Aorta (tissue), 5 donors: ENCODE results near the gene ELMO1. TPM values are rescaled to one million over a fixed set of nuclear protein-coding genes. Genes with fewer than 3 reads are reported as not detected.

ENCODE experiments used
- ATAC-seq: fragments of 200-7000 bp; cut with Tn5 transposase; one replicate; pipeline ENCODE4 v1.9.1; 2022; ENCODE audit warnings: moderate library complexity; ENCODE audit not compliant: low FRiP score
- DNase-seq, 2 donors: peaks; one replicate each; pipeline ENCODE4 v3.0.0-alpha.2; 2020
- H3K27ac ChIP-seq, 2 donors: one replicate each; pipeline ENCODE4 v1.5.1; 2013; ENCODE audit warnings: low read length in 2 of 2, mild to moderate bottlenecking in 2 of 2, moderate library complexity in 2 of 2, control low read depth in 1 of 2, inconsistent platforms in 1 of 2, low read depth in 1 of 2
- H3K27me3 ChIP-seq, 2 donors: one replicate each; pipeline ENCODE4 v1.6.1; 2013; ENCODE audit warnings: control low read depth in 1 of 2, low read length in 1 of 2, mild to moderate bottlenecking in 1 of 2, moderate library complexity in 1 of 2; ENCODE audit not compliant: insufficient read depth in 2 of 2, control insufficient read depth in 1 of 2
- H3K36me3 ChIP-seq, 2 donors: one replicate each; pipeline ENCODE4 v1.6.1; 2013; ENCODE audit warnings: control low read depth in 1 of 2, low read length in 1 of 2, mild to moderate bottlenecking in 1 of 2; ENCODE audit not compliant: insufficient read depth in 2 of 2, control insufficient read depth in 1 of 2
- H3K4me1 ChIP-seq, 2 donors: one replicate each; pipeline ENCODE4 v1.6.1; 2013; ENCODE audit warnings: low read length in 2 of 2, control low read depth in 1 of 2, mild to moderate bottlenecking in 1 of 2, moderate library complexity in 1 of 2; ENCODE audit not compliant: insufficient read depth in 2 of 2, control insufficient read depth in 1 of 2
- H3K4me3 ChIP-seq, 2 donors: one replicate each; pipeline ENCODE4 v1.5.1; 2013; ENCODE audit warnings: low read length in 2 of 2, control low read depth in 1 of 2, mild to moderate bottlenecking in 1 of 2
- H3K9me3 ChIP-seq: one replicate; pipeline ENCODE4 v1.6.1; 2013; ENCODE audit warnings: mild to moderate bottlenecking, low read length; ENCODE audit not compliant: control insufficient read depth
- WGBS, 2 donors: extraction: QIAGEN DNeasy Blood & Tissue Kit; methylation state at CpG; one replicate each; pipeline ENCODE4 v1.1.7; 2013; 5-methylcytosine and 5-hydroxymethylcytosine counted together
- intact Hi-C, 2 donors: fragments of 100-400 bp; cut with DNase I; formaldehyde crosslinking; loops; one replicate each; pipeline versions ENCODE4 v1.14.2 to v1.15.0; 2022
- polyA plus RNA-seq, 2 donors: library from polyadenylated mRNA; stranded (reverse); fragments of 200-250 nt; gene quantifications; one replicate each; pipeline ENCODE4 v1.2.3, GENCODE V29; 2013
- total RNA-seq, 2 donors: library from RNA; stranded (reverse); fragmentation: NEBNext Ultra II Directional; extraction: Animal tissue kit (Norgen Biotek cat#: 25700); gene quantifications; one replicate each; pipeline ENCODE4 v1.2.1, GENCODE V29; 2021
- donor health status: healthy with polysubstance abuse.
- donor health status: Bipolar disorder and iron deficiency.
- donor health status: DM: no; HTN: no; CAD: no.
- donor health status: DM: no; HTN: no; CAD: no.
- donor health status: DM: yes; HTN: yes; CAD: no.

ELMO1 gene
- total and polyA plus RNA-seq, 4 donors = 1.8 to 86.9 (median 24.8) TPM

DNA sequence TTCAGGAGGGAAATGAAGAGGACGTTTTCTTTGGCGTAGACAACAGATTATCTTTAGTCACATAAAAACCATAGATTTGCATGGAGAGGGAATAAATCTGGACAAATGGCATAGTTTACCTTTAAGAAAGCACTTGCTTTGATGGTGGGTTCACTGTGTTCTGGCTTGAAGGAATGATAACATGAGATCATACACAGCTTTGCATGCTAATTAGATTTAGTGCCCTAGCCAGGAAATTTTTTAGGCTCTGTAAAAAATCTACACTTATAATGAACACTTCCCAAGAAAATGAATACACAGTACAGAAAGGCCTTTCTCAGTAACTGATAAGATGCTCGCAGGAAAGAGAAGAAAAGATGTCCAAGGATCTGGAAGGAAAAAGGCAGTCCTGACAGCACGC lies 506.1 kb downstream of the ELMO1 start:
- ATAC-seq = no peak
- 81 to 97% methylated on average over 4 of the region's 4 CpGs for WGBS, 2 donors
- H3K27ac ChIP-seq = no peak overlapping the region

DNA sequence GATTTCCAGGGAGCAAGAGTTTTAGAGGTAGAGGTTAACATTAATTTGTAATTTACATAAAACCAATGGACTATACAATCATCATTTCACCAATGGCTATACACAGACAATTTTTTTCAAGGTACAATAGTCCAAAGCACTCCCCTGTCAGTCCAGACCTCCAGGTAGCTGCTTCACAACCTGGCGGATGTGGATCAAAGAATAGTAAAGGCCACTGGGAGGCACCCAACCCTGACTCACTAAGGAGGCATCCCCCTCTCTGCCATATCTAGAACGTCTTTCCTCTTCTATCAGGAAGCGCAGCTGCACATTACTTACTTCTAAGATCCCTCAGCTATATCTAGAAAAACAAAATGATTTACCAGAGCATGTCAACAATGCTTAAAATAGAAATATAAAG lies 506.6 kb downstream of the ELMO1 start:
- no peaks in the 10 kb centered on the region for H3K4me1 ChIP-seq
- WGBS, 2 donors = 94 to 95% methylated on average over 3 of the region's 3 CpGs
- ATAC-seq = no peak
- H3K9me3 ChIP-seq = peaks cover 7% of the 10 kb centered on the region
- no peak overlapping the region for H3K4me3 ChIP-seq
- no peak for DNase-seq
- H3K27me3 ChIP-seq = no peaks in the 10 kb centered on the region
- no peak overlapping the region for H3K27ac ChIP-seq
- H3K36me3 ChIP-seq = no peaks in the 10 kb centered on the region
- intact Hi-C loops = no loop called here

More for the DNA sequence above, 506.1 kb downstream of the ELMO1 start:
- DNase-seq = no peak
- intact Hi-C loops = no loop called here
- H3K4me1 ChIP-seq = no peaks in the 10 kb centered on the region
- H3K4me3 ChIP-seq = no peak overlapping the region
- H3K9me3 ChIP-seq = peaks cover 4% of the 10 kb centered on the region
- no peaks in the 10 kb centered on the region for H3K27me3 ChIP-seq
- H3K36me3 ChIP-seq = no peaks in the 10 kb centered on the region

DNA sequence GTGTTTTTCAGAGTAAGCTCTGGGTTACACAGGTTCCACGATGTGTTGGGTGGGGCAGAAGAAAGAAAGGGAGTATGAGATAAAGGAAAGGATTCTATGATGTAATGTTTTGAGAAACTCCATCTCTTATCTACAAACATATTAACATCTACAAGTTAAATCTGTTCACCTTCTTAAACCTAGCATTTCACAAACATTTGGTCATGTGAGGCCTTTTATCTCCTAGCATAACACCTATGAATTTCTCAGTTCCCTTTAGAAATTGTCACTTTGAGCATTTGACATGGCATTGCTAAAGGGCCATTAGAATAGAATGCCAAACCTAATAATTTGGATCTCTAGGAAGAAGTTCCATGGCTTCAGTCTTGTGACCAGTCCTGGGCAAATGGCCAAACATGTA lies 507.3 kb downstream of the ELMO1 start:
- 60 to 63% methylated on average over 1 of the region's 1 CpG for WGBS, 2 donors
- ATAC-seq (no peak), DNase-seq (no peak)
- intact Hi-C loops = no loop called here
- H3K9me3 ChIP-seq = peaks cover 9% of the 10 kb centered on the region
- no peak overlapping the region for H3K27ac ChIP-seq
- H3K36me3 ChIP-seq = no peaks in the 10 kb centered on the region
- no peaks in the 10 kb centered on the region for H3K4me1 ChIP-seq
- no peak overlapping the region for H3K4me3 ChIP-seq
- H3K27me3 ChIP-seq = no peaks in the 10 kb centered on the region

DNA sequence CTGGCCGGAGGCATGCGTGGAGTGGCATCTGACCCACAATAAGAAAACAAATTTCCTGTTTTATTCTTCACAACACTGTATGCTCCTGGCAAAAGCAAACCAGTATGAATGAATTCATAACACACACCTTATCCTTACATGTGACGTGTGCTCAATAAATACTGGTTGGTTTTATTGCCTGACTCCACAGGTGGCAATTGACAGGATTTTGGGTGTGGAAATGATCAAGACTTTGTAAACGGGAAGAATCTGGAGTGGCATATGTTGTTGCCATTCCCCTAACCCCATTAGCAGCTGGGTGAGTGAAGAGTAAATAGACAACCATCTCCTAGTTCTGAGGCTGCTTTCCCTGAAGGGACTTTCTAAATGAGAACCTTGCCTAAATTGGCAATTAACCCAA lies 508.8 kb downstream of the ELMO1 start:
- no peak overlapping the region for H3K27ac ChIP-seq
- no peaks in the 10 kb centered on the region for H3K4me1 ChIP-seq
- DNase-seq (no peak), ATAC-seq (no peak)
- H3K4me3 ChIP-seq = no peak overlapping the region
- H3K27me3 ChIP-seq = no peaks in the 10 kb centered on the region
- intact Hi-C loops = no loop called here
- H3K9me3 ChIP-seq = peaks cover 12% of the 10 kb centered on the region
- no peaks in the 10 kb centered on the region for H3K36me3 ChIP-seq
- WGBS, 2 donors = 87 to 88% methylated on average over 4 of the region's 4 CpGs

DNA sequence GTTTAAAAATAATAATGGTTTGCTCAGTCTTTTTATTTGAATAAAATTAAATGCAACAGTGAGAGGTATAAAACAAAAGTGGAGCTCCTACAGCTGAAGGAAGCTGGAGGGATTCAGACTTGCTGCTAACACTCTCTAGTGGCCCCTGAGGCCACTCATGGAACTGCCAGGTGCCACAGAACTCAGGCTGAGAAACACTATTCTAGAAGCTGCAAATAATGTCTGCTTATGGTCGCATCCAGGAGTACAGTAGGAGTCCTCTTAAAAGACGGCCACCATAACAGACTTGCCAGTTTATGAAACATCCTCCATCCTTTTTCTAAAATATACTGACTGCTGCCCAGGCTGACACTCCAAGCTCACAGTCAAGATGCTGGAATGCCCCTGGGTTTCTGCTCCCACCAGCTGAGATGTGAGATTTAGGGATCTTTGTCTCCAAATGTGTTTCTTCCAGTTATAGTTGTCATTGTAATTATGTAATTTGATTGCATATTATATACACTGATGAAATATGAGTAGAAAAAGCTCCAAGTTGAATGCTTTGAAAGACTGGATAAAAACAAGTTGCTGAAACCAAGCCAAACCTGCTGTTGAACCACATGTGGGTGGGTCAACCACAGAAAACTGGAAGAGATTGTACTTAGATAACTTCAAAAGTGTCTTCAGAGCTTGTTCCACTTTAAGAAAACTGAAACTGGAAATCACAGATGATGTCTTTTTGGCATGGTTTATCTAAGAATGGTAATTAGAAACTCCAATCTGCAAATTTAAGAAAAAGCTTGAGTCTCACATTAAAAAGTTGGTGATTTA lies 510.7 kb downstream of the ELMO1 start:
- H3K4me1 ChIP-seq = no peaks in the 10 kb centered on the region
- H3K4me3 ChIP-seq = no peak overlapping the region
- intact Hi-C loops = no loop called here
- no peak overlapping the region for H3K27ac ChIP-seq
- 91 to 95% methylated on average over 2 of the region's 2 CpGs for WGBS, 2 donors
- ATAC-seq (no peak), DNase-seq (no peak)
- H3K9me3 ChIP-seq = peaks cover 12% of the 10 kb centered on the region
- no peaks in the 10 kb centered on the region for H3K36me3 ChIP-seq
- no peaks in the 10 kb centered on the region for H3K27me3 ChIP-seq

DNA sequence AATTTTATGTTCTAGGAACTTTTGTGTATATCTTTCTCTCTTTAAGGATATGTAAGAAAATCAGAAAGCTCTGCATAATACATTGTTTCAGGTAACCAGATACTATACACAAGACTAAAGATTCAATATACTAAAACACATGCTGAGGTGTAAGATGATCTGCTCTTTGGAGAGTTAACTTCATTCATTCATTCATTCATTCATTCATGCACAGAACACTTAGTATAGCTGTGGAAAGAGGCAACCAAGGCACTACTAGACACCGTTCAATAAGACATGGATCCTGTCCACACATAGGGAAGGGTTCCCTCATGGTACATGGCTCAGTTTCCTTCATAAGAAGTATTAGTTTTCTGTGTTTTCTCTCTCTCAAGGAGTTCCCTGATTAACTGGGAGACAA lies 516.8 kb downstream of the ELMO1 start:
- H3K36me3 ChIP-seq = no peaks in the 10 kb centered on the region
- WGBS, 2 donors = 90 to 97% methylated on average over 1 of the region's 1 CpG
- no peaks in the 10 kb centered on the region for H3K4me1 ChIP-seq
- H3K27me3 ChIP-seq = peaks cover 0 to 2% of the 10 kb centered on the region in 2 donors
- intact Hi-C loops = no loop called here
- peaks cover 6% of the 10 kb centered on the region for H3K9me3 ChIP-seq
- DNase-seq = no peak
- no peak for ATAC-seq
- no peak overlapping the region for H3K27ac ChIP-seq
- no peak overlapping the region for H3K4me3 ChIP-seq

DNA sequence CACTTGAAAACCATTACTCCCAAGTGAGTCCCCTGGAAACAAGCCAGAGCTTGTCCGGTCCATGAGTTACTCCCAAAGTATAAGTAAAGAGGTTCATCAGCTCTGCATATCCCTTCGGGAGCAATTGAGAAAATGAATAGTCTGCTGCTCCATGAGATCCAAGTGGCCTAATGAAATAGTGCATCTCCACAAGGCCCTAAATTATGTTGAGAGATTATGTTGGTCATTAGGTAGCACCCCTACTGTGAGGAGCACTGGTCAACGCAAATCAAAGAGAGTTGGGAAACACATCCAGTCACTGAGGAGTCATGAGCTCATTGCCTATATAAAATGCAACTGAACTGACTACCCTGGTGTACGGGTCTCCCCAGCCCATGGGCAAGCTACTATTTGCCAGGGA lies 518.9 kb downstream of the ELMO1 start:
- DNase-seq = no peak
- no peaks in the 10 kb centered on the region for H3K4me1 ChIP-seq
- no peak for ATAC-seq
- H3K4me3 ChIP-seq = no peak overlapping the region
- no peak overlapping the region for H3K27ac ChIP-seq
- H3K27me3 ChIP-seq = peaks cover 0 to 2% of the 10 kb centered on the region in 2 donors
- intact Hi-C loops = no loop called here
- H3K36me3 ChIP-seq = no peaks in the 10 kb centered on the region
- H3K9me3 ChIP-seq = peaks cover 2% of the 10 kb centered on the region
- WGBS, 2 donors = 87 to 93% methylated on average over 4 of the region's 4 CpGs

DNA sequence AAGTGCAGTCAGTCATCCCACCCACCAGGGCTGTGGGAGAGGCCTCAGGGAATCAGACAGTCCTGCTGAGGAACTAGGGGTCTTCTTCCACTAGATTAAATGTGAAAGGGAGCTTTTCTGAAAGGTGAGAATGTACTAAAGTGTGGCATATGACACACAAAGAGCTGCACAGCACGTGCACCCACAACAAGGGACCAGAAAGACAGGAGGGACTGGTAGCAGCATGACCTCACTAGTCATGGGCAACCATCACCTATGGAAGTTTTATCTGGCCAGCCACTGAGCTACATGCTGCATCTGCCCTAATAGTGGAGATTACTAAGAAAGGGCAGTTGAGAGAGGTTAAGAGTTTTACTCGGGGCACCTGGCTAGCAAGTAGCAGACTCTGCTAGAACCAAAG lies 519.9 kb downstream of the ELMO1 start:
- H3K9me3 ChIP-seq = peaks cover 2% of the 10 kb centered on the region
- H3K27me3 ChIP-seq = peaks cover 0 to 2% of the 10 kb centered on the region in 2 donors
- H3K4me1 ChIP-seq = no peaks in the 10 kb centered on the region
- ATAC-seq (no peak), DNase-seq (no peak)
- H3K36me3 ChIP-seq = no peaks in the 10 kb centered on the region
- H3K27ac ChIP-seq = no peak overlapping the region
- 96 to 100% methylated on average over 2 of the region's 2 CpGs for WGBS, 2 donors
- H3K4me3 ChIP-seq = no peak overlapping the region
- intact Hi-C loops = no loop called here

DNA sequence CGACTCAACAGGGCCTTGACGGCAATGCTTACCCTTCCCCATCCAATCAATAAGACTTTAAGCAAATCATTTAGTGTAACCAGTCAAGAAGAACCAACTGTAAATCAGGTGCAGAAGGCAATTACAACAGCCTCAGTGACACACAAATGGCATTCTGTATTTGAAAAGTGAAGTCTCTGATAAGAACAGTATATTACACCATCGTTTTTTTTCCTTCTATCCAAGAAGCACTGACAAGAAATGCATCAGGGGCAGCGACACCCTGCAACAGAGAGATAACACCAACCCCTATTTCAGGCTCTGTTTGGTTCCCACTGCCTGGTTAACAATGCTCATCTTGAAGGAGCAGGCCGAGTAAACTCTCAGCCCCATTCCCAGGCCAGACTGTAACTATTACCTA lies 520.4 kb downstream of the ELMO1 start:
- H3K27ac ChIP-seq = no peak overlapping the region
- no peaks in the 10 kb centered on the region for H3K4me1 ChIP-seq
- no peaks in the 10 kb centered on the region for H3K36me3 ChIP-seq
- peaks cover 2% of the 10 kb centered on the region for H3K9me3 ChIP-seq
- 88 to 90% methylated on average over 5 of the region's 5 CpGs for WGBS, 2 donors
- intact Hi-C loops = no loop called here
- ATAC-seq (no peak), DNase-seq (no peak)
- H3K4me3 ChIP-seq = no peak overlapping the region
- H3K27me3 ChIP-seq = peaks cover 0 to 2% of the 10 kb centered on the region in 2 donors
